ENCODE data around the gene DISC1. TPM values are rescaled to one million over a fixed set of nuclear protein-coding genes. Genes with fewer than 3 reads are reported as not detected.
"Not testable (repeated sequence)": the region's sequence is repeated elsewhere in the genome, so short reads cannot be mapped to it uniquely, and the experiment has no call there.

Gene DISC1
- total RNA-seq, 2 experiments from 2014 or later: 3.5 to 5.0 TPM

- Mint-ChIP-seq H3K4me1 (ENCODE audit: low read depth) (peaks cover 28% of the 10 kb centered on the region), H3K4me3 (no peak overlapping the region), H3K36me3 (ENCODE audit: low read depth) (peaks cover 6% of the 10 kb centered on the region), H3K9me3 (peaks cover 6% of the 10 kb centered on the region), H3K27ac (no peak overlapping the region), H3K27me3 (no peaks in the 10 kb centered on the region)
- no peak for ATAC-seq
- CTCF ChIA-PET: no interaction called here
- TF ChIP-seq CTCF (IDR thresholded peaks at IDR 0.05): no peak
- intact Hi-C loops (cut with micrococcal nuclease): no loop called here
- DNase-seq: no peak
- POLR2A ChIA-PET: no interaction called here
Observed at GRCh38 chr1:231656741-231657140, 30.2 kb downstream of the DISC1 start.

DNA sequence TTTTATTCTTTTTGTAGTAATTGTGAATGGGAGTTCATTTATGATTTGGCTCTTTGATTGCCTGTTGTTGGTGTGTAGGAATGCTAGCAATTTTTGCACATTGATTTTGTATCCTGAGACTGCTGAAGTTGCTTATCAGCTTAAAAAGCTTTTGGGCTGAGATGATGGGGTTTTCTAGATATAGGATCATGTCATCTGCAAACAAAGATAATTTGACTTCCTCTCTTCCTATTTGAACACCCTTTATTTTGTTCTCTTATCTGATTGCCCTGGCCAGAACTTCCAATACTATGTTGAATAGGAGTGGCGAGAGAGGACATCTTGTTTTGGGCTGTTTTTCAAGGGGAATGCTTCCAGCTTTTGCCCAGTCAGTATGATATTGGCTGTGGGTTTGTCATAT is 31.6 kb downstream of the DISC1 start:
- H3K27me3 Mint-ChIP-seq; ATAC-seq; H3K9me3 Mint-ChIP-seq; CTCF ChIA-PET; H3K4me3 Mint-ChIP-seq; intact Hi-C loops (cut with micrococcal nuclease); H3K36me3 Mint-ChIP-seq (ENCODE audit: low read depth); DNase-seq; H3K27ac Mint-ChIP-seq; POLR2A ChIA-PET: not testable (repeated sequence)
- peaks cover 24% of the 10 kb centered on the region for H3K4me1 Mint-ChIP-seq (ENCODE audit: low read depth)

- peaks cover 9% of the 10 kb centered on the region for H3K9me3 Mint-ChIP-seq
- ChIA-PET POLR2A (no interaction called here), CTCF (interaction anchor here (0.9 to 1.1 kb wide), 2 partner anchors 9 to 18 kb away, joined by 3 to 4 read pairs; no protein-coding TSS in a partner anchor)
- H3K27me3 Mint-ChIP-seq: no peaks in the 10 kb centered on the region
- no peak for ATAC-seq
- no peak for TF ChIP-seq CTCF (IDR thresholded peaks at IDR 0.05)
- H3K36me3 Mint-ChIP-seq (ENCODE audit: low read depth): peaks cover 11% of the 10 kb centered on the region
- intact Hi-C loops (cut with micrococcal nuclease): no loop called here
- H3K4me3 Mint-ChIP-seq: no peak overlapping the region
- peaks cover 18% of the 10 kb centered on the region for H3K4me1 Mint-ChIP-seq (ENCODE audit: low read depth)
- no peak for DNase-seq
- H3K27ac Mint-ChIP-seq: no peak overlapping the region
Observed at GRCh38 chr1:231660198-231660597, 33.6 kb downstream of the DISC1 start.

GRCh38 chr1:231663211-231663792 is 36.7 kb downstream of the DISC1 start:
- intact Hi-C loops (cut with micrococcal nuclease): no loop called here
- CTCF ChIA-PET: interaction anchor here (1.0 kb wide), 1 partner anchor 94 kb away, joined by 5 read pairs; no protein-coding TSS in a partner anchor
- TF ChIP-seq CTCF (IDR thresholded peaks at IDR 0.05): no peak
- POLR2A ChIA-PET: no interaction called here
- Mint-ChIP-seq H3K36me3 (ENCODE audit: low read depth) (peaks cover 9% of the 10 kb centered on the region), H3K4me3 (no peak overlapping the region), H3K9me3 (peaks cover 9% of the 10 kb centered on the region), H3K27me3 (no peaks in the 10 kb centered on the region), H3K27ac (no peak overlapping the region), H3K4me1 (ENCODE audit: low read depth) (peaks cover 28% of the 10 kb centered on the region)
- DNase-seq (no peak), ATAC-seq (no peak)

DNA sequence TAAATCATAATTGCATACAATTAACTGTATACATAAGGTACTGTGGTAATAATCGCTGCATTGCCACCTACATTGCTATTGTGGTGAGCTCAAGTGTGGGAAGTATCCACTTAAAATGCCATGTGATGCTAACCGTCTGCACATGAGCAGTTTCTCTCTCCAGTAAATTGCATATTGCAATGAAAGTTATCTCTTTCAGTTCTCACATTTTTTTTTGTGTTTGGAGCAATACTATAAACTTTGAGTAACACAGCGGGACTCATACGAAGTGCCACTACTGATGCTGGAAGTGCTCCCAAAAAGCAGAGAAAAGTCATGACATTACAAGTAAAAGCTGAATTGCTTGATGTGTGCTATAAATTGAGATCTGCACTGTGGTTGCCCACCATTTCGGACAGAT is 38.5 kb downstream of the DISC1 start:
- Mint-ChIP-seq H3K4me1 (ENCODE audit: low read depth) (peaks cover 15% of the 10 kb centered on the region), H3K4me3 (no peak overlapping the region), H3K27ac (no peak overlapping the region), H3K36me3 (ENCODE audit: low read depth) (peaks cover 10% of the 10 kb centered on the region), H3K27me3 (no peaks in the 10 kb centered on the region), H3K9me3 (peaks cover 14% of the 10 kb centered on the region)
- POLR2A ChIA-PET: no interaction called here
- ATAC-seq (no peak), DNase-seq (no peak)
- CTCF ChIA-PET: interaction anchor here (1.0 kb wide), 1 partner anchor 66 kb away, joined by 3 read pairs; no protein-coding TSS in a partner anchor
- intact Hi-C loops (cut with micrococcal nuclease): no loop called here
- TF ChIP-seq CTCF (IDR thresholded peaks at IDR 0.05): no peak

Measured in activated CD8-positive, alpha-beta T cell treated with anti-CD3 and anti-CD28 coated beads for 36 hours (primary cell).